Renal cortical epithelial cell (primary cell): ENCODE data around the gene OARD1. TPM values are rescaled to one million over a fixed set of nuclear protein-coding genes. Genes with fewer than 3 reads are reported as not detected.
"Not testable (repeated sequence)": the region's sequence is repeated elsewhere in the genome, so short reads cannot be mapped to it uniquely, and the experiment has no call there.

ENCODE experiments used
- DNase-seq: peaks from one replicate; pipeline ENCODE4 v3.0.0-alpha.2; 2011; ENCODE audit warnings: low read depth
- total RNA-seq: library from RNA; depleted of rRNA; stranded (reverse); fragments of >200 nt; gene quantifications from 2 replicates; pipeline ENCODE4 v1.2.3, GENCODE V29; 2014

The OARD1 gene
- total RNA-seq, 1 donor from 2014 or later: 17.1 TPM

DNA sequence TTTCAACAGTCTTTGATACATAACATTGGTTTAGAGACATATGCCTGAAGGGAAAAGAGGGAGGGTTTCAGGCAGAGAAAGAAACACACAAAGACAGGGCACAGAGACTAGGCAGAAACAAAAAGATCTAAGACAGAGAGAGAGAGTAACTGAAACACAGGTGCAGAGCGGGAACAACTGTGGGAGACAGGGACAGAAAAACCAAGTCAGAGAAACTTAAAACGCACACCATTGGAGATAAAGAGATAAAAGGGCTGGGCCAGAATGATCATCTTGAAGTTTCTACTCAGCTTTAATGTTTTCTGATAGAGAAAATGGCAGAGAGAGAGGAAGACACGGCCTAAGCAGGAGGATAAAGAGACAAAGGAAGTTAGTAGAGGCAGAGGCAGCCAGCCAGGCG, 44.9 kb downstream of the OARD1 start:
- no peak for DNase-seq

DNA sequence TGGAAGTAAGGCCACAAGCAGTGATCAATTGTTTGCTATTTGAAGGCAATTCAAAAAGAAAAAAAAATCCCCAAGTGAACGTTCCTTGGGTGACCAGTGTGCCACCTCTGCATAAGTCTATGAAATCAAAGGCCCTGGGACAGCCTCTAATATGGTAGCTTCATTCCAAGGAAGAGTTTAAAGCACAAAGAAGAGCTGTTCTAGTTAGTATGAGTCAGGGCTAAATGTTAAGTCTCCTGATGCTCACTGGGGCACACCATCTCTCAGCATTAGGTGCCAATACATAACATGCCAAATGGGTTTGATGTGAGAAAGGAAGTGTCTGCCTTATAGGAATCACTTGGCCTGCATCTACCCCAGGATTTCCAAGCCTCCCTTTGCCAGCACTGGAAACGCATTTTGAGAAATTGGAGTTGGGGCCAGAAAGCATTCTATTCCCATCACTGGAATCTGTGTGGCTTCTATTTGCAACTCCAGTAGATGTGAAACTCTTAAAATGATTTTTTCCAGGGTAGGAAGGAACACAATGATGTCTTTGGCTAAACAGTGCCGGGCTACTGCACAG, 46.1 kb downstream of the OARD1 start:
- no peak for DNase-seq

GRCh38 chr6:41023114-41023513, 49.0 kb downstream of the OARD1 start:
- DNase-seq: no peak

GRCh38 chr6:41022294-41022693, 49.9 kb downstream of the OARD1 start:
- DNase-seq: peak; percentile 55

- DNase-seq: peak; percentile 88
These were observed 50.3 kb downstream of the OARD1 start for GRCh38 chr6:41021832-41022231.

GRCh38 chr6:41017663-41018062, 54.5 kb downstream of the OARD1 start:
- no peak for DNase-seq

GRCh38 chr6:41015860-41016259, 56.3 kb downstream of the OARD1 start:
- DNase-seq: not testable (repeated sequence)

- no peak for DNase-seq
These were observed 57.4 kb downstream of the OARD1 start for GRCh38 chr6:41014780-41015179.

Other genes with a start within 250 kb of the OARD1 start
- gene UNC5CL, start 33.1 kb downstream of the OARD1 start, total RNA-seq: 2.4 and 9.6 TPM in 2 replicates
- gene TSPO2, start 29.9 kb downstream of the OARD1 start, total RNA-seq: not detected in 2 replicates
- gene APOBEC2, start 19.2 kb downstream of the OARD1 start, total RNA-seq: not detected in 2 replicates
- 17.5 and 38.8 TPM in 2 replicates for gene NFYA, start 618 bp upstream of the OARD1 start, total RNA-seq
- gene TREML1, start 82.0 kb upstream of the OARD1 start, total RNA-seq: not detected in 2 replicates
- not detected in 2 replicates for gene TREM2, start 90.8 kb upstream of the OARD1 start, total RNA-seq
- gene TREML2, start 128.8 kb upstream of the OARD1 start, total RNA-seq: not detected in 2 replicates
- gene TREML4, start 156.0 kb upstream of the OARD1 start, total RNA-seq: not detected in 2 replicates
- gene TREM1, start 214.3 kb upstream of the OARD1 start, total RNA-seq: not detected in 2 replicates